ENCODE data around the gene ZFAND6. TPM values are rescaled to one million over a fixed set of nuclear protein-coding genes. Genes with fewer than 3 reads are reported as not detected.
A peak's percentile ranks its signal among the peaks of the same experiment; 100 is the strongest.

ZFAND6 gene
- total and polyA plus RNA-seq, 4 experiments from 2014 or later: 58.3 to 139 (median 82.5) TPM

DNA sequence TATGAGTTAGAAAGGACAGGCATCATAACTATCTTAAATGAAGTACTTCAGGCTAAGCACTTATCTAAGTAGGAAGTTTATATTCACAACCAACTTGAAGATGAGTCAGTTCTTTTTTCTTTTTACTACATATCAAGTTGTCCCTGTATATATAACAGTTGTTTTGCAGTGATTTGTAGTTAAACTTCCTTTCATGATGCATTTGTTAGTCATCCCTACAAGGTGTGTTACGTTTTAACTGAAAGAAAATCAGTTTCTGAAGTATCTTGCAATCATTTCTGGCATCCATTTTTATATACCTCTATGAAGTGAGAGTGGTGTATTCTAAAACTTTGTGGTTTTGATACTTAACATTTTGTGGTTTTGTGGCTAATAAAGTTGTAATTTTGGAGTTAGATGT is 46.1 kb downstream of the ZFAND6 start:
- Histone ChIP-seq H3K9me3 (ENCODE audit: control insufficient read depth in 1 of 2, low read length in 2 of 2) (no peaks in the 10 kb centered on the region), H3K36me3 (ENCODE audit: insufficient read depth, low read length) (no peaks in the 10 kb centered on the region), H3K4me3 (ENCODE audit: low read length in 2 of 2) (no peak overlapping the region), H3K27ac (ENCODE audit: low read depth, low read length) (no peak overlapping the region), H3K4me1 (ENCODE audit: insufficient read depth, low read length) (peaks cover 13% of the 10 kb centered on the region), H3K27me3 (ENCODE audit: insufficient read depth, low read length) (no peaks in the 10 kb centered on the region)
- Mint-ChIP-seq H3K36me3 (peaks cover 12% of the 10 kb centered on the region in 2 donors), H3K9me3 (no peaks in the 10 kb centered on the region), H3K4me3 (no peak overlapping the region), H3K4me1 (peaks cover 31 to 56% (median 35%) of the 10 kb centered on the region in 4 donors), H3K27ac (no peak overlapping the region), H3K27me3 (no peaks in the 10 kb centered on the region)
- intact Hi-C loops (cut with micrococcal nuclease): no loop called here
- DNase-seq: no peak
- ChIA-PET POLR2A (ENCODE audit: partially characterized antibody) (no interaction called here), CTCF (ENCODE audit: partially characterized antibody) (interaction anchor here (0.6 kb wide), 1 partner anchor 14 kb away, joined by 4 read pairs; no protein-coding TSS in a partner anchor)

DNA sequence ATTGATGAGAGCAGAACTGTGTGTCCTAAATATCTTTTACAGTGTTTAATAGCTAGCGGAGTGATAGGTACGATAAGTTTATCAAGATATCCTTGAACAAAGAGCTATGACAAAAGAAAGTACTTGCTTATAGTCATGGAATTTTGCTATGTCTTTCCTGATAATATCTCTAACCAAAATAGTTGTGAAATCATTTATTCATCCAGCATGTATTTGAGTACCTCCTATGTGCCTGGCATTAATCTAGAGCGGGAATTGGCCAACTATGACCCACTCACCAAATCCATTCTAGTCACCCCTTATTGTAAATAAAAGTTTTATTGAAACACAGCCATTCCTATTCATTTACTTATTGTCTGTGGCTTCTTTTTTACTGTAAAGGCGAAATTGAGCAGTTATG is 46.6 kb downstream of the ZFAND6 start:
- Histone ChIP-seq H3K27me3 (ENCODE audit: insufficient read depth, low read length) (no peaks in the 10 kb centered on the region), H3K36me3 (ENCODE audit: insufficient read depth, low read length) (no peaks in the 10 kb centered on the region), H3K4me1 (ENCODE audit: insufficient read depth, low read length) (peaks cover 13% of the 10 kb centered on the region), H3K27ac (ENCODE audit: low read depth, low read length) (no peak overlapping the region), H3K9me3 (ENCODE audit: control insufficient read depth in 1 of 2, low read length in 2 of 2) (no peaks in the 10 kb centered on the region), H3K4me3 (ENCODE audit: low read length in 2 of 2) (no peak overlapping the region)
- ChIA-PET POLR2A (ENCODE audit: partially characterized antibody) (no interaction called here), CTCF (ENCODE audit: partially characterized antibody) (no interaction called here)
- H3K27me3 Mint-ChIP-seq: no peaks in the 10 kb centered on the region
- H3K27ac Mint-ChIP-seq: no peak overlapping the region
- H3K36me3 Mint-ChIP-seq: peaks cover 10 to 12% of the 10 kb centered on the region in 2 donors
- peaks cover 29 to 61% (median 35%) of the 10 kb centered on the region in 4 donors for H3K4me1 Mint-ChIP-seq
- DNase-seq: no peak
- intact Hi-C loops (cut with micrococcal nuclease): no loop called here
- H3K9me3 Mint-ChIP-seq: no peaks in the 10 kb centered on the region
- no peak overlapping the region for H3K4me3 Mint-ChIP-seq

DNA sequence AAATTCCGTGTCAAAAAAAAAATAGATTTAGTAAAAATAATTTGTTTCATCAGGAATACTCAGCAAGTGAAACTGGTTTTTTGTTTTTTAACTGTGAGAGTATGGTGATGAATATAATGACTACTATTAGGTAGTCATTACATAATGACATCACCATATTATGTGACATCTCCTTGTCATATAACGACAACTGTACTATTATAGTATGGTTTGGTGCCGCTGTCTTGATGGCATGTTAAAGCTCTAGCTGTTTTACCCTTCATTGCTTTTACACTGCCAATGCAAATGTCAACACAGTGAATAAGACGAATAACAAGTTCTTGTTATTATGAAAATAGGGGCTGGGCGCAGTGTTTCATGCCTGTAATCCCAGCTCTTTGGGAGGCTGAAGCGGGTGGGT is 47.7 kb downstream of the ZFAND6 start:
- no peaks in the 10 kb centered on the region for H3K27me3 ChIP-seq (ENCODE audit: insufficient read depth, low read length)
- Mint-ChIP-seq H3K4me3 (no peak overlapping the region), H3K9me3 (no peaks in the 10 kb centered on the region), H3K27ac (no peak overlapping the region), H3K4me1 (peaks cover 27 to 63% (median 34%) of the 10 kb centered on the region in 4 donors), H3K27me3 (no peaks in the 10 kb centered on the region), H3K36me3 (peaks cover 8 to 10% of the 10 kb centered on the region in 2 donors)
- no peak overlapping the region for H3K27ac ChIP-seq (ENCODE audit: low read depth, low read length)
- no peaks in the 10 kb centered on the region for H3K36me3 ChIP-seq (ENCODE audit: insufficient read depth, low read length)
- no peaks in the 10 kb centered on the region for H3K9me3 ChIP-seq (ENCODE audit: control insufficient read depth in 1 of 2, low read length in 2 of 2)
- ChIA-PET POLR2A (ENCODE audit: partially characterized antibody) (no interaction called here), CTCF (ENCODE audit: partially characterized antibody) (no interaction called here)
- H3K4me3 ChIP-seq (ENCODE audit: low read length in 2 of 2): no peak overlapping the region
- DNase-seq: no peak
- peaks cover 13% of the 10 kb centered on the region for H3K4me1 ChIP-seq (ENCODE audit: insufficient read depth, low read length)
- intact Hi-C loops (cut with micrococcal nuclease): no loop called here

DNA sequence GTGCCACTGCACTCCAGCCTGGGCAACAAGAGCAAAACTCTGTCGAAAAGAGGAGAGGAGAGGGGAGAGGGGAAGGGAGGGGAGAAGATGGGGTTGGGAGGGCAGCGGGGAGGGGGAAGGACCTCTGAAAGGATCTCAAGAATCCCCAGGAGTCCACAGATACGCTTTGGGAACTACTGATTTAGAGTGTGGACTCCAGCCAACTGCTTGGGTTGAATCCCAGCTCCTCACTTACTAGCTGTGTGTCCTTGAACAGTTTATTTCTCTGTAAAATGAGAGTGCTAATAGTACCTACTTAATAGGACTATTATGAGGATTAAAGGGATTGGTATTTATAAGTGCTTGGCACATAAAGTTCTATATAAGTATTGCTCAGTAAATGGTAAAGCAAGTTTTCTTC is 48.3 kb downstream of the ZFAND6 start:
- H3K4me3 Mint-ChIP-seq: no peak overlapping the region
- Histone ChIP-seq H3K36me3 (ENCODE audit: insufficient read depth, low read length) (no peaks in the 10 kb centered on the region), H3K4me1 (ENCODE audit: insufficient read depth, low read length) (peaks cover 13% of the 10 kb centered on the region), H3K9me3 (ENCODE audit: control insufficient read depth in 1 of 2, low read length in 2 of 2) (no peaks in the 10 kb centered on the region), H3K4me3 (ENCODE audit: low read length in 2 of 2) (no peak overlapping the region), H3K27ac (ENCODE audit: low read depth, low read length) (no peak overlapping the region), H3K27me3 (ENCODE audit: insufficient read depth, low read length) (no peaks in the 10 kb centered on the region)
- intact Hi-C loops (cut with micrococcal nuclease): no loop called here
- peaks cover 25 to 61% (median 32%) of the 10 kb centered on the region in 4 donors for H3K4me1 Mint-ChIP-seq
- no peaks in the 10 kb centered on the region for H3K27me3 Mint-ChIP-seq
- H3K9me3 Mint-ChIP-seq: no peaks in the 10 kb centered on the region
- H3K36me3 Mint-ChIP-seq: peaks cover 3 to 6% of the 10 kb centered on the region in 2 donors
- DNase-seq: no peak
- no peak overlapping the region for H3K27ac Mint-ChIP-seq
- ChIA-PET CTCF (ENCODE audit: partially characterized antibody) (no interaction called here), POLR2A (ENCODE audit: partially characterized antibody) (no interaction called here)

DNA sequence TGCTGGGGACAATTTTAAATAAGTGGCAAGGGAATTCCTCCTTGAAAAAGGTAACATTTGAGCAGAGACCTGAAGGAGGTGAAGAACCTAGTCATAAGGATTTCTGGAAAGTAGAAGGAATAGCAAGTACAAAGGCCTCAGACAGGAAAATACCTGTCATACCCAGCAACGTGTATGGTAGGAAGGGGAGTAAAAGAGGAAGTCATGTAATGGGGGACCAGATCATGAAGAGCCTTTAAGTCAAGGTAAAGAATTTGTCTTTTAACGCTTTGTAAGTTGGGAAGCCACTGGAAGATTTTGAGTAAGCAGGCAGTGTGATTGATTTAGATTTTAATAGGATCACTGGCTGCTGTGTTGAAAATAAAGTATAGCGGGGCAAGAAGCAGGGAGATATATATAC is 49.9 kb downstream of the ZFAND6 start:
- H3K27me3 ChIP-seq (ENCODE audit: insufficient read depth, low read length): no peaks in the 10 kb centered on the region
- no peaks in the 10 kb centered on the region for H3K9me3 Mint-ChIP-seq
- peaks cover 0 to 2% of the 10 kb centered on the region in 2 donors for H3K36me3 Mint-ChIP-seq
- ChIA-PET CTCF (ENCODE audit: partially characterized antibody) (no interaction called here), POLR2A (ENCODE audit: partially characterized antibody) (no interaction called here)
- H3K9me3 ChIP-seq (ENCODE audit: control insufficient read depth in 1 of 2, low read length in 2 of 2): no peaks in the 10 kb centered on the region
- H3K4me3 ChIP-seq (ENCODE audit: low read length in 2 of 2): no peak overlapping the region
- H3K27ac ChIP-seq (ENCODE audit: low read depth, low read length): no peak overlapping the region
- H3K4me3 Mint-ChIP-seq: no peak overlapping the region
- H3K4me1 ChIP-seq (ENCODE audit: insufficient read depth, low read length): peaks cover 13% of the 10 kb centered on the region
- intact Hi-C loops (cut with micrococcal nuclease): no loop called here
- H3K36me3 ChIP-seq (ENCODE audit: insufficient read depth, low read length): no peaks in the 10 kb centered on the region
- no peak for DNase-seq
- H3K27ac Mint-ChIP-seq: peak overlapping the region in 1 of 7 donors; percentile 32
- peaks cover 32 to 62% (median 38%) of the 10 kb centered on the region in 4 donors for H3K4me1 Mint-ChIP-seq
- no peaks in the 10 kb centered on the region for H3K27me3 Mint-ChIP-seq

DNA sequence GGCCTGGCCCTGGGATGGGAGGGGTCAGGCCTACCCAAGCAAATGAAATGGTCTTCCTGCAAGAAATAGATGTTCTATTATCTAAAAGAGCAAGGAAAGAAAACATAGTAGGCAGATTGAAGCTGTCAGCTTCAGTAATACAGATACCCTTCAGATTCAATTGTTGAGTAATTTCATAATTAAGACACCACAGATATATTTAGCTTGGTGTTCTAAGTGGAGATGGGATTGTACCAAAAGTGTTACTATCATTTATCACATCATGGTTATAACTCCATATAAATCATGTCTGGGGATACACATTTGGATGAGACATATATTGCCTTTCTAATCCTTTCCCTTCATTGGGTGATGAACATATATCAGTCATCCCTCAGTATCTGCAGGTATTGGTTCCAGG is 51.4 kb downstream of the ZFAND6 start:
- H3K4me1 Mint-ChIP-seq: peaks cover 24 to 60% (median 33%) of the 10 kb centered on the region in 4 donors
- H3K36me3 Mint-ChIP-seq: no peaks in the 10 kb centered on the region
- CTCF ChIA-PET (ENCODE audit: partially characterized antibody): no interaction called here
- Histone ChIP-seq H3K27ac (ENCODE audit: low read depth, low read length) (no peak overlapping the region), H3K36me3 (ENCODE audit: insufficient read depth, low read length) (no peaks in the 10 kb centered on the region), H3K9me3 (ENCODE audit: control insufficient read depth in 1 of 2, low read length in 2 of 2) (no peaks in the 10 kb centered on the region), H3K27me3 (ENCODE audit: insufficient read depth, low read length) (no peaks in the 10 kb centered on the region), H3K4me3 (ENCODE audit: low read length in 2 of 2) (no peak overlapping the region), H3K4me1 (ENCODE audit: insufficient read depth, low read length) (peaks cover 6% of the 10 kb centered on the region)
- no peaks in the 10 kb centered on the region for H3K9me3 Mint-ChIP-seq
- DNase-seq: no peak
- POLR2A ChIA-PET (ENCODE audit: partially characterized antibody): no interaction called here
- no peak overlapping the region for H3K27ac Mint-ChIP-seq
- H3K4me3 Mint-ChIP-seq: no peak overlapping the region
- intact Hi-C loops (cut with micrococcal nuclease): no loop called here
- no peaks in the 10 kb centered on the region for H3K27me3 Mint-ChIP-seq

DNA sequence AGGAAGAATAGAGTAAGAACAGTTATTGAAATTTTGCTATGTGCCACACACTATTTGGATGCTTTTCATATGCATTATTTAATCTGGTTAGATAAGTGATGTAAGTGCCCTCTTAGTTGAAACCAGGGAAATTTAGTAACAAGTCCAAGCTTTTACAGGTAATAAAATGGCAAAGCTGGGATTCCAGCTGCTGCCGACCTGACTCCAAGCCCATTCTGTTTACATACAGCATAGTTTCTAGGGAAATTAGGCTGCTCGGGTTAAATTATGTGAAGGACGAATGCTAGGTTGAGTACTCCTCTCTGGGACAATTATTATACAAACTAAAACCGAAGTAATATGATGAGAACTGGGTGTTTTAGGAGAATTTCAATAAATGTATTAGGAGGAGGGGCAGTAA is 54.6 kb downstream of the ZFAND6 start:
- POLR2A ChIA-PET (ENCODE audit: partially characterized antibody): no interaction called here
- Mint-ChIP-seq H3K27me3 (no peaks in the 10 kb centered on the region), H3K27ac (no peak overlapping the region), H3K4me3 (no peak overlapping the region), H3K9me3 (no peaks in the 10 kb centered on the region), H3K4me1 (peaks cover 19 to 48% (median 27%) of the 10 kb centered on the region in 4 donors), H3K36me3 (no peaks in the 10 kb centered on the region)
- H3K36me3 ChIP-seq (ENCODE audit: insufficient read depth, low read length): no peaks in the 10 kb centered on the region
- H3K27ac ChIP-seq (ENCODE audit: low read depth, low read length): no peak overlapping the region
- H3K4me1 ChIP-seq (ENCODE audit: insufficient read depth, low read length): peaks cover 5% of the 10 kb centered on the region
- H3K9me3 ChIP-seq (ENCODE audit: control insufficient read depth in 1 of 2, low read length in 2 of 2): no peaks in the 10 kb centered on the region
- DNase-seq: no peak
- no peaks in the 10 kb centered on the region for H3K27me3 ChIP-seq (ENCODE audit: insufficient read depth, low read length)
- CTCF ChIA-PET (ENCODE audit: partially characterized antibody): no interaction called here
- no peak overlapping the region for H3K4me3 ChIP-seq (ENCODE audit: low read length in 2 of 2)
- intact Hi-C loops (cut with micrococcal nuclease): no loop called here

DNA sequence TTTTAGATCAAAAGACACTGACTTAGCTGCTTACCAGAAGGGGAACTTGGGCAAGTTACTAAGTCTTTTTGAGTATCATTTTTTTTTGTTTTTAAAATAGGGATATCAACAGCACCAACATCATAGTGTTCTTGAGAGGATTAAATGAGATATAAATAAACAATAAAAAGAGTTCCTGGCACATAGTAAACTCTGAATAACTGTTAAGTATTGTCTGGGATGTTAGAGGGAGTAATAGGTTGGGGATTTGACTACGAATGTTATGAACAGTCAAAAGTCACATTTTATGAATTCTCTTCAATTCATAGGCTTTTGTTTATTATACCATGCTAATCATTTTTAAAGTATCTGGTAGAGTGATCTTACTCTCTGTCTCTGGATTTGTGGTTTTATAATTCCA is 55.5 kb downstream of the ZFAND6 start:
- peaks cover 5% of the 10 kb centered on the region for H3K4me1 ChIP-seq (ENCODE audit: insufficient read depth, low read length)
- peaks cover 0 to 2% of the 10 kb centered on the region in 2 donors for H3K36me3 Mint-ChIP-seq
- no peak for DNase-seq
- no peaks in the 10 kb centered on the region for H3K9me3 Mint-ChIP-seq
- peaks cover 17 to 39% (median 21%) of the 10 kb centered on the region in 4 donors for H3K4me1 Mint-ChIP-seq
- intact Hi-C loops (cut with micrococcal nuclease): no loop called here
- peak overlapping the region in 1 of 7 donors; percentile 60 for H3K27ac Mint-ChIP-seq
- ChIA-PET POLR2A (ENCODE audit: partially characterized antibody) (no interaction called here), CTCF (ENCODE audit: partially characterized antibody) (no interaction called here)
- H3K27me3 ChIP-seq (ENCODE audit: insufficient read depth, low read length): no peaks in the 10 kb centered on the region
- H3K27ac ChIP-seq (ENCODE audit: low read depth, low read length): no peak overlapping the region
- no peak overlapping the region for H3K4me3 Mint-ChIP-seq
- H3K27me3 Mint-ChIP-seq: no peaks in the 10 kb centered on the region
- no peaks in the 10 kb centered on the region for H3K9me3 ChIP-seq (ENCODE audit: control insufficient read depth in 1 of 2, low read length in 2 of 2)
- no peak overlapping the region for H3K4me3 ChIP-seq (ENCODE audit: low read length in 2 of 2)
- no peaks in the 10 kb centered on the region for H3K36me3 ChIP-seq (ENCODE audit: insufficient read depth, low read length)

Data from CD4-positive, alpha-beta memory T cell (primary cell).